AG09319 (cell line): ENCODE measurements around the gene BBS1.

Experiments used
- DNase-seq: peaks from one replicate; pipeline ENCODE4 v3.0.0-alpha.2; 2010; ENCODE audit warnings: low read depth; ENCODE audit errors: extremely low read depth
- TF ChIP-seq, protein P1 (sequence below): IDR thresholded peaks from 2 replicates; pipeline ENCODE4 v1.5.1; 2011; ENCODE audit warnings: low read depth, mild to moderate bottlenecking, inconsistent platforms, low read length, moderate library complexity

Gene BBS1

DNA sequence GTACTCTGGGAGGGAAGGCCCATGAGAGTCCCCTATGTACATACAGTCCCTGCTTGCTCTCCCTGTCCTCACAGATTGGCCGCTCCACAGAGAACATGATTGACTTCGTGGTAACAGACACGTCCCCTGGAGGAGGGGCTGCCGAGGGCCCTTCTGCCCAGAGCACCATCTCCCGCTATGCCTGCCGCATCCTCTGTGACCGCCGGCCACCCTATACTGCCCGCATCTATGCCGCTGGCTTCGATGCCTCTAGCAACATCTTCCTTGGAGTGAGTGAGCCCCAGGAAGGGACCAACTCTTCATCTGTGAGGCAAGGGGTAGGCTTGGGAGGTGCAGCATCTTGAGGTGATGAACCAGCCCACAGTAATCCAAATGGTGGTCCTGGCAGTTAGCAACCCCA, 37.3 kb upstream of the BBS1 start:
- TF ChIP-seq, protein P1, sequence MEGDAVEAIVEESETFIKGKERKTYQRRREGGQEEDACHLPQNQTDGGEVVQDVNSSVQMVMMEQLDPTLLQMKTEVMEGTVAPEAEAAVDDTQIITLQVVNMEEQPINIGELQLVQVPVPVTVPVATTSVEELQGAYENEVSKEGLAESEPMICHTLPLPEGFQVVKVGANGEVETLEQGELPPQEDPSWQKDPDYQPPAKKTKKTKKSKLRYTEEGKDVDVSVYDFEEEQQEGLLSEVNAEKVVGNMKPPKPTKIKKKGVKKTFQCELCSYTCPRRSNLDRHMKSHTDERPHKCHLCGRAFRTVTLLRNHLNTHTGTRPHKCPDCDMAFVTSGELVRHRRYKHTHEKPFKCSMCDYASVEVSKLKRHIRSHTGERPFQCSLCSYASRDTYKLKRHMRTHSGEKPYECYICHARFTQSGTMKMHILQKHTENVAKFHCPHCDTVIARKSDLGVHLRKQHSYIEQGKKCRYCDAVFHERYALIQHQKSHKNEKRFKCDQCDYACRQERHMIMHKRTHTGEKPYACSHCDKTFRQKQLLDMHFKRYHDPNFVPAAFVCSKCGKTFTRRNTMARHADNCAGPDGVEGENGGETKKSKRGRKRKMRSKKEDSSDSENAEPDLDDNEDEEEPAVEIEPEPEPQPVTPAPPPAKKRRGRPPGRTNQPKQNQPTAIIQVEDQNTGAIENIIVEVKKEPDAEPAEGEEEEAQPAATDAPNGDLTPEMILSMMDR: no peak
- DNase-seq: no peak

GRCh38 chr11:66473608-66474515, 36.6 kb upstream of the BBS1 start:
- no peak for DNase-seq
- TF ChIP-seq, protein P1: no peak

GRCh38 chr11:66475349-66476172, 34.9 kb upstream of the BBS1 start:
- TF ChIP-seq, protein P1: no peak
- DNase-seq: no peak

DNA sequence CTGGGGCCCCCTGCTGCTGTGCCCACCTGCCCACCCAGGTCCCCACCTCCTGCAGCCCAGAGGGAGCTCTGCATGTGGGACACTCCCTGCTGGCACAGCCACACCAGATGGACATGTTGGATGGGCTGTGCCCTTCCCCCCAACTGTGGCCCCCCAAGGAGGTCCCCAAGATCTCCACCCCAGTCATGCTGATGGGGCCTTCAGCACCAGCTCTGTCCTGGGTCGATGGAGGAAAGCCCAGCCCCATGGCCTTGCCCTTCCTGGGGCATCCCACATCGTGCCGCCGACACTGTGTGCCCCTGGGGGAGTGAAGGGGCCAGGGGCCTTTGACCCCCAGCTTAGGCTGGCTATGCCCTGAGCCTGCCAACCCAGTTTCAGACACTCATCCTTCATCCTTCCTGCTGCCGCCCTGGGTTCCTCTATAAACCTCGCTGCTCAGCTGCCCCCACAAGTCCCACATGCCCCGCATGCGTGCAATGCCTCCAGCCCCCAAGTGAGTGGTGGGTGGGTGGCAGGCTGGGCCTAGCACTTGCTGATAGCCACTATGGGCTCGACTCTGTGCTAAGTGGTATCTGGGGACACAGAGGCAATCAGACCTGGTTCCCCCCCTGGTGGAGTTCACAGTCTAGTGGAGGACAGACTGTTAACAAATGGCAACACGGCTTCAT, 34.1 kb upstream of the BBS1 start:
- DNase-seq: no peak
- TF ChIP-seq, protein P1: no peak

GRCh38 chr11:66476841-66477251, 33.6 kb upstream of the BBS1 start:
- TF ChIP-seq, protein P1: no peak
- no peak for DNase-seq

GRCh38 chr11:66477263-66478201, 32.9 kb upstream of the BBS1 start:
- TF ChIP-seq, protein P1: no peak
- no peak for DNase-seq
